ENCODE measurements around the gene RFX6. TPM values are rescaled to one million over a fixed set of nuclear protein-coding genes. Genes with fewer than 3 reads are reported as not detected.
"Not testable (repeated sequence)": the region's sequence is repeated elsewhere in the genome, so short reads cannot be mapped to it uniquely, and the experiment has no call there.

The RFX6 gene
- total and polyA plus RNA-seq, 4 donors, result not detected

DNA sequence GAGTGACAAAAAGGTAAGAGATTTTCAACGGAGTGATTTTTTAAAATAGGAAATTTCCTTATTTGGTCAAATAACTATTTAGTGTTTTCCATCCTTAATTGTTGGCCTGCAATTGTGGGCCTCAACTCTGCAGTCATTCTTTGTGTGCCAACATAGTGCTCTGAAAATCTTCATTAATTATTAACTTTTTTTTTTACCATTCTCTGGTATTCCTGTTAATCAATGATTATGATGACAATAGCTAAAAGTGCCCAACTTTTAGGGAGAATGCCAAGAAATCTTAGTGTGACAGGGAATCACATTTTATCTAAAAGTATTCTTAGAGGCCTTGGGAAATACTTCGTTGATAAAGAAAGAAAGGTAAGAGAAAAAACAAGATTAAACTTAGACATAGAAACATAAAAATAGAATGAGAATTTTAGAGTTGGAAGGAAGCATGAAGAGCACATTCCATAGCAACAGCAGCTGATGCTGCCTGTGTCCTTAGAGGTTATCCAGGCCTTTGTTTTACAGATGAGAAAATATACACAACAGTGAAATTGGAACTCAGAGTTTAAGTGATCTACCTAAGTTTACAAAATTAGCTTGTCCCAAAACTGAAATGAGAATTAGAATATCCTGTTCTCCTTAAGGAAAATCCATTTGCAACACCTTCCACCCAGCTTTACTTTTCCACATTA is 49.3 kb upstream of the RFX6 start:
- H3K4me3 ChIP-seq (ENCODE audit: low read depth in 1 of 3, low read length in 3 of 3), result no peak overlapping the region
- 49% methylated on average over 2 of the region's 2 CpGs for WGBS
- no peak for DNase-seq (ENCODE audit: low spot score)
- TF ChIP-seq RXRA (IDR thresholded peaks at IDR 0.05) (no peak), GABPA (IDR thresholded peaks at IDR 0.05 in 1 of 2, conservative IDR thresholded peaks at IDR 0.05 in 1 of 2) (no peak)
- TF ChIP-seq, protein P1, sequence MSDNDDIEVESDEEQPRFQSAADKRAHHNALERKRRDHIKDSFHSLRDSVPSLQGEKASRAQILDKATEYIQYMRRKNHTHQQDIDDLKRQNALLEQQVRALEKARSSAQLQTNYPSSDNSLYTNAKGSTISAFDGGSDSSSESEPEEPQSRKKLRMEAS (IDR thresholded peaks at IDR 0.05), result no peak
- H3K9ac ChIP-seq (ENCODE audit: low read depth in 1 of 2, low read length in 2 of 2), result no peak overlapping the region
- no peaks in the 10 kb centered on the region for H3K36me3 ChIP-seq (ENCODE audit: control insufficient read depth in 4 of 4, insufficient read depth in 3 of 4, low read depth in 1 of 4, low read length in 3 of 4)
- no peaks in the 10 kb centered on the region for H3K4me1 ChIP-seq (ENCODE audit: control insufficient read depth in 4 of 4, insufficient read depth in 4 of 4, low read length in 3 of 4)
- H3K27me3 ChIP-seq (ENCODE audit: control insufficient read depth in 4 of 4, insufficient read depth in 4 of 4, low read length in 3 of 4), result no peaks in the 10 kb centered on the region
- no peak overlapping the region for H3K27ac ChIP-seq (ENCODE audit: low read depth in 1 of 2, low read length in 2 of 2)
- H3K9me3 ChIP-seq (ENCODE audit: control insufficient read depth in 4 of 4, low read length in 3 of 4), result no peaks in the 10 kb centered on the region

DNA sequence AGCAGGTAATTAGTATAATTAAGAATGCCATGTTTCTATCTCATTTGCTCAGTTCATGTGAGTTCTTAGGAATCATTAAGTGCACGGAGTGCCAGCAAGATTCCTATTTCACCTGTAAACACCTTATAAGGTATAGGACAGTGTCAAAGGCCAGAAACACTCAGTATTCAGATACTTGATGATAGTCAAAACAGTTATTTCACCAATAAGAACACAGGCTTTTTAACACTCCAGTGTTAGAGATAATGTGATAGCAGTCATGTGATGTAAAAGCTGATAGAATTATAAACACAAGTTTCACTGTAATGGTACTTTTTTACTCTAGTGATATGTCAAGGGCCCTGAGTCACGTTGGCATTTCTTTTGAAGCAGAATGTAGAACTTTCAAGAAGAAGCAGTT is 48.1 kb upstream of the RFX6 start, which contains the start of gene GPRC6A:
Gene GPRC6A, minus strand, starts transcription at position 101 of the 400 bp plus-strand sequence. Its CDS starts 70 bp downstream, at position 31.
- no peak for DNase-seq (ENCODE audit: low spot score)
- no peak within 1 kb of the TSS for H3K9ac ChIP-seq (ENCODE audit: low read depth in 1 of 2, low read length in 2 of 2)
- no peak within 1 kb of the TSS for H3K4me3 ChIP-seq (ENCODE audit: low read depth in 1 of 3, low read length in 3 of 3)
- H3K27ac ChIP-seq (ENCODE audit: low read depth in 1 of 2, low read length in 2 of 2), result no peak within 1 kb of the TSS
- TF ChIP-seq TAF1 (conservative IDR thresholded peaks at IDR 0.05) (no peak), JUND (IDR thresholded peaks at IDR 0.05) (no peak), EGR1 (IDR thresholded peaks at IDR 0.05; ENCODE audit: low read depth in 2 of 2) (no peak), FOXA1 (IDR thresholded peaks at IDR 0.05) (no peak), FOXA2 (IDR thresholded peaks at IDR 0.05) (no peak), GABPA (IDR thresholded peaks at IDR 0.05 in 1 of 2, conservative IDR thresholded peaks at IDR 0.05 in 1 of 2) (no peak), NR2F2 (IDR thresholded peaks at IDR 0.05) (no peak), HNF4G (IDR thresholded peaks at IDR 0.05) (no peak), YY1 (IDR thresholded peaks at IDR 0.05) (no peak), RXRA (IDR thresholded peaks at IDR 0.05) (no peak), HNF4A (conservative IDR thresholded peaks at IDR 0.05) (no peak), RAD21 (IDR thresholded peaks at IDR 0.05) (no peak)
- TF ChIP-seq, protein P2, sequence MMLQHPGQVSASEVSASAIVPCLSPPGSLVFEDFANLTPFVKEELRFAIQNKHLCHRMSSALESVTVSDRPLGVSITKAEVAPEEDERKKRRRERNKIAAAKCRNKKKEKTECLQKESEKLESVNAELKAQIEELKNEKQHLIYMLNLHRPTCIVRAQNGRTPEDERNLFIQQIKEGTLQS (IDR thresholded peaks at IDR 0.05), result no peak
- TF ChIP-seq, protein P3, sequence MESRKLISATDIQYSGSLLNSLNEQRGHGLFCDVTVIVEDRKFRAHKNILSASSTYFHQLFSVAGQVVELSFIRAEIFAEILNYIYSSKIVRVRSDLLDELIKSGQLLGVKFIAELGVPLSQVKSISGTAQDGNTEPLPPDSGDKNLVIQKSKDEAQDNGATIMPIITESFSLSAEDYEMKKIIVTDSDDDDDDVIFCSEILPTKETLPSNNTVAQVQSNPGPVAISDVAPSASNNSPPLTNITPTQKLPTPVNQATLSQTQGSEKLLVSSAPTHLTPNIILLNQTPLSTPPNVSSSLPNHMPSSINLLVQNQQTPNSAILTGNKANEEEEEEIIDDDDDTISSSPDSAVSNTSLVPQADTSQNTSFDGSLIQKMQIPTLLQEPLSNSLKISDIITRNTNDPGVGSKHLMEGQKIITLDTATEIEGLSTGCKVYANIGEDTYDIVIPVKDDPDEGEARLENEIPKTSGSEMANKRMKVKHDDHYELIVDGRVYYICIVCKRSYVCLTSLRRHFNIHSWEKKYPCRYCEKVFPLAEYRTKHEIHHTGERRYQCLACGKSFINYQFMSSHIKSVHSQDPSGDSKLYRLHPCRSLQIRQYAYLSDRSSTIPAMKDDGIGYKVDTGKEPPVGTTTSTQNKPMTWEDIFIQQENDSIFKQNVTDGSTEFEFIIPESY (IDR thresholded peaks at IDR 0.05), result no peak
- TF ChIP-seq, protein P4, sequence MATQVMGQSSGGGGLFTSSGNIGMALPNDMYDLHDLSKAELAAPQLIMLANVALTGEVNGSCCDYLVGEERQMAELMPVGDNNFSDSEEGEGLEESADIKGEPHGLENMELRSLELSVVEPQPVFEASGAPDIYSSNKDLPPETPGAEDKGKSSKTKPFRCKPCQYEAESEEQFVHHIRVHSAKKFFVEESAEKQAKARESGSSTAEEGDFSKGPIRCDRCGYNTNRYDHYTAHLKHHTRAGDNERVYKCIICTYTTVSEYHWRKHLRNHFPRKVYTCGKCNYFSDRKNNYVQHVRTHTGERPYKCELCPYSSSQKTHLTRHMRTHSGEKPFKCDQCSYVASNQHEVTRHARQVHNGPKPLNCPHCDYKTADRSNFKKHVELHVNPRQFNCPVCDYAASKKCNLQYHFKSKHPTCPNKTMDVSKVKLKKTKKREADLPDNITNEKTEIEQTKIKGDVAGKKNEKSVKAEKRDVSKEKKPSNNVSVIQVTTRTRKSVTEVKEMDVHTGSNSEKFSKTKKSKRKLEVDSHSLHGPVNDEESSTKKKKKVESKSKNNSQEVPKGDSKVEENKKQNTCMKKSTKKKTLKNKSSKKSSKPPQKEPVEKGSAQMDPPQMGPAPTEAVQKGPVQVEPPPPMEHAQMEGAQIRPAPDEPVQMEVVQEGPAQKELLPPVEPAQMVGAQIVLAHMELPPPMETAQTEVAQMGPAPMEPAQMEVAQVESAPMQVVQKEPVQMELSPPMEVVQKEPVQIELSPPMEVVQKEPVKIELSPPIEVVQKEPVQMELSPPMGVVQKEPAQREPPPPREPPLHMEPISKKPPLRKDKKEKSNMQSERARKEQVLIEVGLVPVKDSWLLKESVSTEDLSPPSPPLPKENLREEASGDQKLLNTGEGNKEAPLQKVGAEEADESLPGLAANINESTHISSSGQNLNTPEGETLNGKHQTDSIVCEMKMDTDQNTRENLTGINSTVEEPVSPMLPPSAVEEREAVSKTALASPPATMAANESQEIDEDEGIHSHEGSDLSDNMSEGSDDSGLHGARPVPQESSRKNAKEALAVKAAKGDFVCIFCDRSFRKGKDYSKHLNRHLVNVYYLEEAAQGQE (IDR thresholded peaks at IDR 0.05), result no peak
- TF ChIP-seq, protein P5, sequence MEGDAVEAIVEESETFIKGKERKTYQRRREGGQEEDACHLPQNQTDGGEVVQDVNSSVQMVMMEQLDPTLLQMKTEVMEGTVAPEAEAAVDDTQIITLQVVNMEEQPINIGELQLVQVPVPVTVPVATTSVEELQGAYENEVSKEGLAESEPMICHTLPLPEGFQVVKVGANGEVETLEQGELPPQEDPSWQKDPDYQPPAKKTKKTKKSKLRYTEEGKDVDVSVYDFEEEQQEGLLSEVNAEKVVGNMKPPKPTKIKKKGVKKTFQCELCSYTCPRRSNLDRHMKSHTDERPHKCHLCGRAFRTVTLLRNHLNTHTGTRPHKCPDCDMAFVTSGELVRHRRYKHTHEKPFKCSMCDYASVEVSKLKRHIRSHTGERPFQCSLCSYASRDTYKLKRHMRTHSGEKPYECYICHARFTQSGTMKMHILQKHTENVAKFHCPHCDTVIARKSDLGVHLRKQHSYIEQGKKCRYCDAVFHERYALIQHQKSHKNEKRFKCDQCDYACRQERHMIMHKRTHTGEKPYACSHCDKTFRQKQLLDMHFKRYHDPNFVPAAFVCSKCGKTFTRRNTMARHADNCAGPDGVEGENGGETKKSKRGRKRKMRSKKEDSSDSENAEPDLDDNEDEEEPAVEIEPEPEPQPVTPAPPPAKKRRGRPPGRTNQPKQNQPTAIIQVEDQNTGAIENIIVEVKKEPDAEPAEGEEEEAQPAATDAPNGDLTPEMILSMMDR (IDR thresholded peaks at IDR 0.05; ENCODE audit: low read depth, low read length, missing input control), result no peak
- TF ChIP-seq, protein P1 (IDR thresholded peaks at IDR 0.05), result no peak
- H3K27me3 ChIP-seq (ENCODE audit: control insufficient read depth in 4 of 4, insufficient read depth in 4 of 4, low read length in 3 of 4), result no peaks in the 10 kb centered on the region
- no peaks in the 10 kb centered on the region for H3K36me3 ChIP-seq (ENCODE audit: control insufficient read depth in 4 of 4, insufficient read depth in 3 of 4, low read depth in 1 of 4, low read length in 3 of 4)
- 79% methylated on average over 2 of the region's 2 CpGs for WGBS
- H3K9me3 ChIP-seq (ENCODE audit: control insufficient read depth in 4 of 4, low read length in 3 of 4), result no peaks in the 10 kb centered on the region
- H3K4me1 ChIP-seq (ENCODE audit: control insufficient read depth in 4 of 4, insufficient read depth in 4 of 4, low read length in 3 of 4), result no peaks in the 10 kb centered on the region

DNA sequence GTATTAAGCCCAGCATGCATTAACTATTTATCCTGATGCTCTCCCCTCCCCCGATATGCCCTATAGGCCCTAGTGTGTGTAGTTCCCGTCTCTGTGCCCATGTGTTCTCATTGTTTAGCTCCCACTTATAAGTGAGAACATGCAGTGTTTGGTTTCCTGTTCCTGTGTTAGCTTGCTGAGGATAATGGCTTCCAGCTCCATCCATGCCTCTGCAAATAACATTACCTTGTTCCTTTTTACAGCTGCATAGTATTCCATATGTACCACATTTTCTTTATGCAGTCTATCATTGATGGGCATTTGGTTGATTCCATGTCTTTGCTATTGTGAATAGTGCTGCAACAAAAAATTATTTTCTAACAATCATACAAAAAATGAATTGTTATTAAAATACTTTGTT is 42.5 kb upstream of the RFX6 start:
- H3K9ac ChIP-seq (ENCODE audit: low read depth in 1 of 2, low read length in 2 of 2); H3K27ac ChIP-seq (ENCODE audit: low read depth in 1 of 2, low read length in 2 of 2); H3K9me3 ChIP-seq (ENCODE audit: control insufficient read depth in 4 of 4, low read length in 3 of 4); DNase-seq (ENCODE audit: low spot score); H3K4me3 ChIP-seq (ENCODE audit: low read depth in 1 of 3, low read length in 3 of 3); H3K4me1 ChIP-seq (ENCODE audit: control insufficient read depth in 4 of 4, insufficient read depth in 4 of 4, low read length in 3 of 4); H3K36me3 ChIP-seq (ENCODE audit: control insufficient read depth in 4 of 4, insufficient read depth in 3 of 4, low read depth in 1 of 4, low read length in 3 of 4); H3K27me3 ChIP-seq (ENCODE audit: control insufficient read depth in 4 of 4, insufficient read depth in 4 of 4, low read length in 3 of 4): not testable (repeated sequence)
- WGBS, result 89% methylated on average over 2 of the region's 2 CpGs
